Central memory CD4-positive, alpha-beta T cell (primary cell): ENCODE results near the gene MYL4.
"Not testable (repeated sequence)": the region's sequence is repeated elsewhere in the genome, so short reads cannot be mapped to it uniquely, and the experiment has no call there.

Experiments
- DNase-seq: peaks from one replicate; pipeline ENCODE4 v3.0.0; 2022

The MYL4 gene

DNA sequence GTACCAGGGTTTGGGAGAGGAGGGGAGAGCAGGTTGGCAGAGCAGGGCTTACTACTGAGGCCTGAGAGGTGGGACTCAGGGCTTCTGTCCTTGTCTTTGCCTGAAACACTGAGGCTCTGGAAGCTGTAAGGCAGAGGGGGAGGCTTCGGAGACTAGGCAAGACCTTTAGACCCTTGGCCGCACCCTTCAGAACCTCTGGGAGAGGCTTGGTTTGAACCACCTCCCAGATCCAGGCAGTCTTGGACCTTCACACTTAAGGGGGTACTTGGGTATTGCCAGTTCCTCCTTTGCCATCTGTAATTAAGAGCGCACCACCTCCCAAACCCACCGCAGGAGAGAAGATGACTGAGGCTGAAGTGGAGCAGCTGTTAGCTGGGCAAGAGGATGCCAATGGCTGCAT, 12.9 kb downstream of the MYL4 start:
- DNase-seq = no peak

DNA sequence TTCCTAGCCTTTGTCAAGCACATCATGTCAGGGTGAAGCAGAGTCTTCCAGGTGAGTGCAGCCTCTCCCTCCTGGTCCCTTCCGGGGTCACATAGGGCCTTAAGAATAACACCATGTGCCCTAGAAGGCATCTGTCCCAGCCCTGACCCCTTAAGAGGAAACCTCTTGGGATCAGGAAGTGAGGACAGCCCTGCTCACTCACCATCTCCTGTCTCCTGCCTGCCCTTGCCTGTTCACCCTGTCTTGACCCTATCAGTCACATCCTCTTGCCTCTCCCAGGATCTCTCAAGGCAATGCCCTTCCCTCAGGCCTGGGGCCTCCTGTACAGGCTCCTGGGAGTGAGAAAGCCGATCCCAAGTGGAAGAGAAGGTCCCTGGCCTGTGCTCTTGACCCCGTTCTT, 13.9 kb downstream of the MYL4 start:
- DNase-seq = no peak

DNA sequence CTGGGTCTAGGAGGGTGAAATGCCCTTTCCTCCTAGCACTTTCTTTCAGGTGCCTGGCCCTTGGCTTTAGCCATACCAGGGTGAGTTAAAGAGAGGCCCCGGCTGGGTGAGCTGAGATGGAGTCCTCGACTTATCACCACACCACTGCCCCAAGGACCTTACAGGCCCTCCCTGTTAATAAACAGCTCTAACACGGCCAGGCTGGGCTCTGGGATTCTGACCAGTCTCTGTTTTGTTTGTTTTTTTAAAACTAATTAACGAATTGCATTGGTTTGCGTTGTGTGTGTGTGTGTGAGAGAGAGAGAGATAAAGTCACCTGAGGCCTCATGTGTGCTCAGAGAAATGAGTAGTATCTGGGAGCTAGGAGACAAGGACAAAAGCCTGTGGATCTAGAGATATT, 14.3 kb downstream of the MYL4 start:
- DNase-seq = no peak

DNA sequence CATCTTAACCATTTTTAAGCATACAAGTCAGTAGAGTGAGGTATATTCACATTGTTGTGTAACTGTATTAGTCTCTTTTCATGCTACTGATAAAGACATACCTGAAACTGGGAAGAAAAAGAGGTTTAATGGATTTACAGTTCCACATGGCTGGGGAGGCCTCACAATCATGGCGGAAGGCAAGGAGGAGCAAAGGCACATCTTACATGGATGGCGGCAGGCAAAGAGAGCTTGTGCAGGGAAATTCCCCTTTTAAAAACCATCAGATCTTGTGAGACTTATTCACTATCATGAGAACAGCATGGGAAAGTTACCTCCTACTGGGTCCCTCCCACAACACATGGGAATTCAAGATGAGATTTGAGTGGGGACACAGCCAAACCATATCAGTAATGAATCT, 14.9 kb downstream of the MYL4 start:
- DNase-seq = not testable (repeated sequence)

DNA sequence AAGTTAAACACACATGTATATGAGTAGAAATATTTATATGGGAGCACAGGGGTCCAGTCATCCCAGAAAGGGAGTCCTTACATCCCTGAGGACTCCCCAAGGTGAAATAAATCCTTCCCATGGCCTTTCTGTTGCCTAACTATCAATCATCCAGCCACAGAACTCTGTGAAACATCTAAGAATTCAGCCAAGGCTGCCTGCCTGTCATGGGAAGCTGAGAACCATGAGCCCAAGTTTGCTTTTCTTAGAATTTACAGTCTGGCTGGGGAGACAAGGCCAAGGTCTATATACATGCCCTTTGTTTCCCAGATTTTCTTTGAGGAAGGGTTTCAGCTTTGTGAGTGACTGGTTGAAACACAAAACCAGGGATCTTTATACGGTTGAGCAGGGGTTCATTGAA, 15.8 kb downstream of the MYL4 start:
- DNase-seq = no peak

DNA sequence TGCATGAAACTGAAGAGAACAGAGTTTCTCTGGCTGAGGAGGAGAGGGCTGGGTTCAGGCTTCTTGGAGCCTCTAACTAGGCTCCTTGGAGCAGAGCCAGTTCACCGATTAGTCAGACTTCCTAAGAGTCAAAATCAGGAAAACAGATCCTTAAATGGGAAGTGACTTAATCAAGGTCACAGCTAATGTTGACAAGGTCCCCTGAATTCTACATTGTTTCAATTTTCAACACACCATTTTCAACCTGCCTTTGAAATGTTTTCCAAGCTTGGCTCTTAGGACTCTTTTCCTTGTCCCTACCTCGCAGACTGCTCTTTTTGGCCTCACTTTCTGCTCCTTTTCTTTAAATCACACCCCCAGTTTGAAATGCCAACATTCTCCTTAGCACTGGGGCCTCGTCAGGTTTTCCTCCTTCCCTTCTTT, 16.3 kb downstream of the MYL4 start:
- no peak for DNase-seq

DNA sequence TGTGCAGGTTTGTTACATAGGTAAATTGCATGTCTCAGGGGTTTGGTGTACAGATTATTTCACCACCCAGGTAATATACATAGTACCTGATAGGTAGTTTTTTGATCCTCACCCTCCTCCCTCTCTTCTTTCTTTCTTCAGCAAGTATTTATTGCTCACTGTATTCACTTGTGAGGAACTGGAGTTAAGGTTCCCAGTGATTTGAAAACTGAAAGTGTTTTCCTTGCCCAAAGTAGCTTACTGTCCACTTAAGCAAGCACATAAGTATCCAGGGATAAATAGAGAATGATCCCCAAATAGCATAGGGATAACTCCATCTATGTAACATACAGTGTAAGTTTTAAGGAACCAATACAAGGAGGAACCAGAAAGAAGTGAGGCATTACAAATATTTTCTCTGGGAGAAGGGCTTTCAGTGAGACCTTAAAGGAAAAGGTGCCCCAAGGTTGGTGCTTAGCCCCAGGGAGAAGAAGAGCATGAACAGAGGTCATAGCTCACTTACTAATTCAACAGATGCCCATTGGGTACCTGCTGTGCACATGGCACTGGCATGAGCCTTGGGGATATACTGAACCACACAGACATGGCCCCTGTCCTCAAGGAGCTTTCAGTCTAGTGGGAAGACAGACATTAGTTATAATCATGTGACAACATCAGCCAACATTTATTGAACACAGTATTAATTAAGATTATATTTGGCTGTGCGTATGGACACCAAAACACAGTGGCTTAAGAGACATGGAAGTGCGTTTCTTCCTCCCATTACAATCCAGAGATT, 17.0 kb downstream of the MYL4 start:
- no peak for DNase-seq

DNA sequence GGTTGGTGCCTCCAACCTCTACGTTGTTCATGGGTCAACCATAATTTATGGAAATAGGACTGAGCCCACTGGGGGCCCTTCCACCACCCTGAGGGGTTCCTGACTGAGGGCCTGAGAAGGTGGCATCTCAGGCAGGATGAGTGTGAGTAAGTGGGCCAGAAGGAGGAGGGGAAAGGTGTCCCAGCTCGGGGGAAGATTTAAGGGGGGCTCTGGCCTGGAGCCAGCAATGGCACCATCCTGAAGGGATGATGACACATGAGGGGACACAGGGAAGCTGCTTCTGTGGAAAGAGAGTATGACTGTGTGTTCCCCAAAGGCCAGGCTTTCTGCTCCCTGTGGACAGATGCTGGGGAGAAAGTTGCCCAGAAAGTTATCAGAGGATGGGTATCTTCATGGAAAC, 18.7 kb downstream of the MYL4 start:
- no peak for DNase-seq

DNA sequence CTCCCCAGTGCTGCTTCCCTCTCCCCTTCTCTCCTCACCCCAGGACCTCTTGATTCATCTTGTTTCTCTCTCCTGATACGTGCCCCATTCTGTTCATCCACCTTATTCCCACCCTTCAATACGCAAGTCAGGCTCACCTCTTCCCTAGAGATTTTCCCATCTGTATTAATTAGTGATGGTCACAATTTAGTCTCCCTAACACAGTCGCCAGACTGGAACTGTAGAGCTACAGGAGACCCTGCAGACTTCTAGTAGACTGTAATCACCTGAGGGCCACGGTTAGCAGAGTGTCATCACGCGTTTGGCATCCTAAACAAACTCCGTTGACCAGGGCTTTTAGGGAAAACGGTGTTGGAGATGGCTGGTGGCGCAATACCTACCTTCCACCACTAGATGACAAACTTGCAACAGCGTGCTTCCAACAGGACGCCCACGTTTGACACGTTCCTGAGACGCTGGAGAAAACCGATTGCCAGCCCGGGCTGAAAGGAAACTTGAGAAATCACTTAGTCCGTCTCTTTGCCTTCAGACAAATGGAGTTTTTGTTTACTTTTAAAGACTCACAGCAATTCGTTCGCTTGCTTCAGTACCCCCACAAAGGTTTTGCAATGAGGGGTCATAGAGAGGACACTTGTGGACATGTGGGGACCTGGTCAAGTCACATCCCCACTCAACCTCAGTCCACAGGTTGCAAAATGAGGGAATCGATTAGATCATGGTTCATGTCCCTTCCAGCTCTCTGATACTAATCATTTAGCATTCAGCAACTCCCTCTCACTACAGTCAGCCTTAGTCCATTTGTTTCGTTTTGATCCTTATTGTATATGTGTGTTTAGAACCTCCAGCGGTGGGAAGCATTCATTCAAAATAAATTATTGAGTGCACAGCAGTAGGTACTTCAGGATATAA, 20.6 kb downstream of the MYL4 start:
- DNase-seq = peak; percentile 53

DNA sequence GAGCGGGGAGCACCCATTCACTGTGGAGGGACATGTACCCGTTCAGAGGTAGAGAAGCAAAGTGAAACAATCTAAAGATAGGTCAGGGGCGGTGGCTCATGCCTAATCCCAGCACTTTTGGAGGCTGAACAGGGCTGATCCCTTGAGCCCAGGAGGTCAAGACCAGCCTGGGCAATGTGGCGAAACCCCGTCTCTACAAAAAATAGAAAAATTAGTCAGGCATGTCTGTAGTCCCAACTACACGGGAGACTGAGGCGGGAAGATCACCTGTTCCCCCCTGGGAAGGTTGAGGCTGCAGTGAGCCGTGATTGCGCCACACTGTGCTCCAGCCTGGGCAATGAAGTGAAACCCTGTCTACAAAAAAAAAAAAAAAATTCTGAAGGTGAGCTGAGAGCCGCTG, 21.7 kb downstream of the MYL4 start:
- DNase-seq = no peak

DNA sequence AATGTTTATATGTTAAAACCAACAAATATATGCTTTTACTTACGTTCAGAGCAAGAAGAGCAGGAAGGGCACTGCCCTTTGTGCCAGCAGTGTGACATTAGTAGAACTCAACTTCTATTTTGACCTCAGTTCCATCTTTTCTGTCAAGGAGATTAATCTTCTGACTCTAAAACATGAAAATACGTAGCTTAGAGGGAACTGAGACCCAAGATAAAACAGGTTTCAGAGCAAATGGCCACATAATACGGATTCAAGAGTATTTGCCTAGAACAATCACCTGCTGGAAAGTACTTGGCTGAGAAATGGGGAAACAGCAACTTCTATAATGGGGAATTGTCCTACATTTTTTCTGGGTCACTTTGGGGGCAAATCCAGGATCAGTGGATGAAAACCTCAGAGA, 22.2 kb downstream of the MYL4 start:
- DNase-seq = no peak

DNA sequence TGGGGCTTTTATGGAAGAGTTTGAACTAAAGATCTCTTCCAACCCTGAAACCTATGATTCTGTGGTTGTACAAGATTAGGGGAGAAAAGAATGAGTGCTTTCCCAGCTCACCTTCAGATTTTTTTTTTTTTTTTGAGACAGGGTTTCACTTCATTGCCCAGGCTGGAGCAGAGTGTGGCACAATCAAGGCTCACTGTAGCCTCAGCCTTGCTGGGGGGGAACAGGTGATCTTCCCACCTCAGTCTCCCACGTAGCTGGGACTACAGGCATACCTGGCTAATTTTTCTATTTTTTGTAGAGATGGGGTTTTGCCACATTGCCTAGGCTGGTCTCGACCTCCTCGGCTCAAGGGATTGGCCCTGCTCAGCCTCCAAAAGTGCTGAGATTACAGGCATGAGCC, 22.7 kb downstream of the MYL4 start:
- no peak for DNase-seq

DNA sequence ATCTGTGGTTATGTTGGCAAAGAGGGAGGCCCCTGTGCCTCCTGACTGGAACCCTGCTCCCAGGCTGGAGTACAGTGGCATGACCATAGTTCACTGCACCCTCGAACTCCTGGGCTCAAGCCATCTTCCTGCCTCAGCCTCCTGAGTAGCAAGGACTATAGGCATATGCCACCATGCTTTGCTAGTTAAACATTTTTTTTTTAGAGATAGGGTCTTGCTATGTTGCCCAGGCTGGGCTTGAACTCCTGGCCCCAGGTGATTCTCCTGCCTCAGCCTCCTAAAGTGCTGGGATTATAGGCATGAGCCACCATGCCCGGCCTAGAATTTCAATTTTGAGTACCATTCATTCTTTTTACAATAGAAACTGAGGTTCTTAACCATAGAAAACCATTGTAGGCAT, 23.3 kb downstream of the MYL4 start:
- no peak for DNase-seq

DNA sequence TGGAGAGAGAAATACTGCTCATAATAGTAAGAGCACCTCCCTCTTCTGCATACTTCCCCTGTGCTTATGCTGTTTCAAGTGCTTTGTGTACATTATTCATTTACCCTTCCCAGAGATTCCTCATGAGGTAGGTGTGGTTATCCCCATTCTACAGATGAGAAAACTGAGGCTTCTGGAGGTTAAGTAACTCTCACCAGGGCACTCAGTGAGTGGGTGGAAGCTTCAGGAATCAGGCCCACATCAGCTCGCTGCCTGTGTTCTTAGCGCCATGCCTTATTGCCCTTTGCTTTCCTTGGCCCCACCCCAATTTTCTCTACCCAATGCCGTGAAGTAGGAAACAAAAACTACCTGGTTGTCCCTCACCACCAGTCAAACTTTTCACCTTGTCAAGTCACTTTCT, 26.4 kb downstream of the MYL4 start:
- no peak for DNase-seq

DNA sequence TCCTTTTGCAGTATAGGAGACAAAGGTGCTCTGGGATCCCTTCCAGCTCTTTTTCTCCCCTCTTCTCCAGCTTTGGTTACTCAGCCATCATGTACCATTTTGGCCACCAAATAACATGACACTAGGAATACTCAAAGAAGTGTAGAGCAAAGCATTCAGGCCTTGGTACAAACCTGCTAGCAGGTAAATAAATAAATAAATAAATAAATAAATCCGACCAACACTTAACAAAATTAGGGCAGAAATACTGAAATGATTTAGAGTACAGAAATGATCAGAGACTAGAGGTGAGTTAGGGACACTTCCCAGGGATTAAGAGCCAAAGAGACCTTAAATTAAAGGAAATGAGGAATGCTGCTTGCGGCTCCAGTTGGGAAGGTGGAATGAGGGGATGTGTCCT, 26.8 kb downstream of the MYL4 start:
- no peak for DNase-seq

DNA sequence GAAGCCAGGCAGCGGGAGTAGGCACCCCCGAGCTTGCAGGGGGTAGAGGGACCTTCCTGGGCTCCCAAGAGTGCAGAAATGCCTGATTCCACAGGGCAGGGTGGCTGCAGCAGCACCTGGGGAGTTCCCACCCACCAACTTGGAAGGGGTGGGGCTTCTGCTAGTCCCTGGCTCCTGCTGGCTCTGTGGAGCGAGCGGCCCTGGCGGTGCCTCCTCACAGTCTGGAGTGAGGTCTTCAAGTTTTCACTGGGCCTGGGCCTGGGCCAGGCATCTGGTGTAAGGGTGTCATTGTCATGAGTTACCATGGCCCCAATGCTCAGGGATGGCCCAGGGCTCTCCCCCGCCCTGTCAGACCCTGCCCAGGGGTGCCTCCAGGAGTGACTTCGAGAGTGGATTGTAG, 28.7 kb downstream of the MYL4 start:
- no peak for DNase-seq

DNA sequence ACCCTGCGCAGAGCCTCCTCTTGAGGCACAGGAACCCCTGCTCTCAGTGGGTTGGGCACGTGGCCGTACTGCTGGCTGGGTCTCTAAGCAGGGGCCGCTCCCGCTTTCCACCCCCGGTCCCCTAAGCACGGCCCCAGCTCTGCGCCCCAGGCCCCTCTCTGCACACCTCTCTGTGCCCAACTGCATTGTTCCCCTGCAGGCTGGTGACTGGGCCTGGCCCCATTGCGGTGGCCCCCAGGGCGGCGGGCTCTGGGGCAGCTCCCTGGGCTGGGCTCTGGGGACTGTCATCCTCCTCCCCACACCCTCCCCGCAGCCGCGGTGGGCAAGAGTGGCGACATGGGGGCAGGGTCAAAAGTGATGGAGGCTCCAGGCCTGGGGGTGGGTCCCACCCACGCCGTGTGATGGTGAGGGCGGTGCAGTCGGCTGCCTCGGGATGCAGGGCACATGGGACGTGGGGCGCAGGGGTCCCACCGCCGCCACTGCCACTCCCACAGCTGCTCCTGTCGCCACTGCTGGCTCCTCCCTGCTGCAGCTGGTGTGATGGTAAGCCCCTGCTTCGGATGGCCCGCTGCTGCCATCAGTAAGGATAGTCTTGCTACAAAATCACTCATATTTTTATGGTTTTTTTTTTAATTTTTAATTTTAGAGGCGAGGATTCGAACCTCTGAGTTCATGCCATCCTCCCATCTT, 29.3 kb downstream of the MYL4 start:
- DNase-seq = no peak

DNA sequence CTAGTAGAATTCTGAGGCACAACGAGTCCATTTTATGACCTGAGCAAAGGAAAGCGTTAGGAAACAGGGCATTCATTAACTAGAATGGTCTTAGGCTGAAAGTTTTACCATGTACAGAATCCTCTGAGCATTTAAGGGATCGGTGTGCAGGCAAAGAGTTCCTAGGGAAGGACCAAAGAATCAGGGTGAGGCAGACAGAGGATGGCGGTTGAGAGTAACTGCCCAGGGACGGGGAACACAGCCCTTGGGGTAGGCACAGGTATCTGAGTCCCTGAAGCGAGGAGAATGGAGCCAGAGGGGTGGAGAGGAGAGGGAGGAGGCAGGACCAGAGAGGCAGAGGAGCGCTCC, 30.4 kb downstream of the MYL4 start:
- no peak for DNase-seq

DNA sequence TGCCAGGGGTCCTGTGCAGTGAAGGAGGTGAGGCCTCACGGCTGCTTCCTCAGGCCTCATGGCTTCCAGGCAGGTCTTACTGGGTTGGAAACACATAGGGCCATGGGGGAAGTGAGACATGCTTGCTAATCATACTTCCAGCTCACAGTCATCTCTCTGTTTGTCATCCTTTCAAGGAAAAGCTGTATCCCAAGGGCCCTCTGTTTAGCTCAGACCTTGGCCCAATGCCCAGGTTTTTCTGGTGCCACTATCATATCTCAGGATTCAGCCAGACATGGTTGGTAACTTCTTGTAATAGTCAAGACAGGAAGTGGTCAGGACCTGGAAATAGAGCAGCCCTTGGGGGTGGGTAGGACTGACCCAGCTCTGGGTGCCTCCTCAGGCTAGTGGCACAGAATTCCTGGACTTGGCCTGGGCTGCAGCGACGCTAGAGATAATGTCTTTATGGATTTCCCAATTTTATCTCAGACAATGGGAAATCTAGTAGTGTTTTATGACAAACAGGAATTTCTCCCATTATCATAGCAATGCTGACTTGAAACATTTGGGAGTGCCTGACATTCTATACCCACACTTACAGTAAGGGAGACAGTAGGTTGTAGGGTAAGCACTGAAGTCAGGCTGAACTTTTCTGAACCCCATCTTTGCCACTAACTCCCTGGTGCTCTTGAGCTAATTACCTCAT, 31.0 kb downstream of the MYL4 start:
- DNase-seq = no peak

DNA sequence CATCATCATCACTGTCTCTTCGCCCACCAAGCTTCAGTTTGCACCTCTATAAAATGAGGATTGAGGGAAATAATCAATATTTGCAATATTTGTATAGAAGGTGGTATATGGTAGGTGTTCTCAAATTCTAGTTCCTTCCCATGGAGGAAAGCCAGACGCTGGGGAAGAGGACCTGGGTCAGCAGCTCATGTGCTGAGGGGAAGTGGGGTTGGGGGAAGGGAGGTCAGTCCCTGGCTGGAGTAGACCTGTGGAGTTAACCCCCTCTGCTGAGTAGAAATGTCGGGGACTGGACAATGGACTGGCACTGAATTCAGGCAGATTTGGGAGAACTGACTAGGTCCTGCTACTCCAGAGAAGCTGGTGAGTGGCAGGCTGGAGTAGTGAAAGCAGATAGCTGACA, 31.7 kb downstream of the MYL4 start:
- DNase-seq = no peak

DNA sequence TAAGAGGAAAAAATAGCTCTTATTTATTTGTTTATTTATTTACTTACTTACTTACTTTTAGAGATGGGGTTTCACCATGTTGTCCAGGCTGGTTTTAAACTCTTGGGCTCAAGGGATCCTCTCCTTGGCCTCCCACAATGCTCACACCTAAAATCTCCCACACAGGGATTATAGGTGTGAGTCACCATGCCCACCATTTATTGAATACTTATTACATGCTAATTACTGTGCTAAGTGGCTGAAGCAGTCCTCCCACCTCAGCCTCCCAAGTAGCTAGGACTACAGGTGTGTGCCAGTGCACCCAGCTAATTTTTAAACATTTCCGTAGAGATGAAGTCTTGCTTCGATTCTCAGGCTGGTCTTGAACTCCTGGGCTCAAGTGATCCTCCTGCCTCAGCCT, 33.5 kb downstream of the MYL4 start:
- DNase-seq = no peak

DNA sequence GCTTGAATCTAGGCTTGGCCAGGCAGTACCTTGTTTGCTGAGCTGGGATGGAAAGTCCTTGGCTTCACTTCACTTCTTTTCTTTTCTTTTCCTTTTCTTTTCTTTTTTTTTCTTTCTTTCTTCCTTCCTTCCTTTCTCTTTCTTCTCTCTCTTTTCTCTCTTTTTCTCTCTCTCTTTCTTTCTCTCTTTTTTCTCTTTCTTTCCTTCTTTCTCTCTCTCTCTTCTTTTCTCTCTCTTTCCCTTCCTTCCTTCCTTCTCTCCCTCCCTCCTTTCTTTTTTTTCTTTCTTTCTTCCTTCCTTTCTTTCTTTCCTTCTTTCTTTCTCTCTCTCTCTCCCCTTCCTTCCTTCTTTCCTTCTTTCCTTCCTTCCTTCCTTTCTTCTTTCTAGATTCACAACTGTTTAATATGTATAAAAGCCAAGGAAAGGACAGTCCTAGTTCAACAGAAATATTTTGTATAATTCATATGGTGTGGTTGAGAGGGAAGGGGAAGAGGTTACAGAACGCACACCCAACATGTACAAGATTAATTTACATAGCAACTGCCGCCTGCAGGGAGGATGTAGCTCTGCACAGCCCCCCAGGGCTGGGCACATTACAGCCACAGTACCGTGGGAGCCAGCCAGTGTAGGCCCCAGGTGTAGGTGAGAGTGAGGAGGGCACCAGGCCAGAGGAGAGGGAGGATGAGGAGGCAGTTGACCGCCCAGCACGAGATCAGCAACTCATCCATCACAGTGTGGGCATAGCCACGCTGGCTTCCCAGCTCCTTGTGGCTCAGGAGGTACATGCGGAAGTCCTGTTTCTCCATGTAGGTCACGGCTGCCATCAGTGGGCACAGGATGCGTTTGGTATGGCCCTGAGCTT, 34.8 kb downstream of the MYL4 start:
- DNase-seq = no peak
